ENCODE results near the gene NYAP2. TPM values are rescaled to one million over a fixed set of nuclear protein-coding genes. Genes with fewer than 3 reads are reported as not detected.

Gene NYAP2
- total and polyA plus RNA-seq, 2 of the 4 experiments (the other 2 are of a cell fraction): not detected

DNA sequence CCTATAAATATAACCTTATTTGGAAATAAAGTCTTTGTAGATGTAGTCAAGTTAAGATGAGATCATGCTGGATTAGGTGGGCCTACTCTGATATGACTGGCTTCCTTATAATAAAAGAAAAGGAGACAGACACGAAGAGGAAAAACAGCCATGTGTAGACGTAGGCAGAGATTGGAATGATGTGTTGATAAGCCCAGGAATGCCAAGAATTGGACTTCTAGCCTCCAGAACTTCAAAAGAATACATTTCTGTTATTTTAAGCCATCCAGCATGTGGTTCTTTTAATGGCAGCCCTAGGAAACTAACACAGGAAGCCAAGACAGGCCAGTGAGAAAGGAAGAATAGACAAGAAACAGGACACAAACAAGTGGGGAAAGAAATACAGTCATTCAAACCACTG is 68.6 kb downstream of the NYAP2 start:
- H4K5ac ChIP-seq (ENCODE audit: low read depth, low read length): no peak overlapping the region
- no peak overlapping the region for H4K91ac ChIP-seq (ENCODE audit: insufficient read depth, low read depth, low read length)
- H3K56ac ChIP-seq (ENCODE audit: extremely low read depth, insufficient read depth, low read length): no peak overlapping the region
- WGBS, 2 experiments (ENCODE audit: extremely low coverage in 2 of 2, insufficient read length in 1 of 2): no CpG with 5 or more reads among the region's 2 CpGs
- no peaks in the 10 kb centered on the region for H3K36me3 ChIP-seq (ENCODE audit: control insufficient read depth, insufficient read depth, low read length)
- H3K9me3 ChIP-seq (ENCODE audit: control insufficient read depth, insufficient read depth, low read length): no peaks in the 10 kb centered on the region
- no peak overlapping the region for H2AK9ac ChIP-seq (replicated peaks; ENCODE audit: low read depth, low read length, poor library complexity)
- no peak overlapping the region for H3K27ac ChIP-seq (ENCODE audit: insufficient read depth, low read length)
- no peaks in the 10 kb centered on the region for H3K4me1 ChIP-seq (ENCODE audit: control insufficient read depth, insufficient read depth, low read length)
- no peak overlapping the region for H2BK15ac ChIP-seq (ENCODE audit: low read depth, low read length)
- no peak overlapping the region for H2AK5ac ChIP-seq (ENCODE audit: low read depth, low read length)
- no peak overlapping the region for H2AFZ ChIP-seq (replicated peaks; ENCODE audit: low read length, poor library complexity)
- dilution Hi-C loops (cut with HindIII; ENCODE audit: low sequenced_read_pairs, unreplicated experiment) (no loop called here), in situ Hi-C loops (cut with MboI; ENCODE audit: low sequenced_read_pairs) (no loop called here), intact Hi-C loops (cut with micrococcal nuclease) (no loop called here)
- H3K9me1 ChIP-seq (ENCODE audit: insufficient read depth, low read length): no peaks in the 10 kb centered on the region
- no TSS peak for BruUV-seq (replicated peaks)
- no peak overlapping the region for H4K8ac ChIP-seq (ENCODE audit: low read depth in 2 of 2, low read length in 2 of 2)
- no peak overlapping the region for H3K4ac ChIP-seq (ENCODE audit: low read depth, low read length)
- H2BK20ac ChIP-seq (ENCODE audit: low read depth, low read length): no peak overlapping the region
- no peak overlapping the region for H3K23ac ChIP-seq (ENCODE audit: low read depth, low read length)
- H3K79me1 ChIP-seq (ENCODE audit: low read depth in 1 of 2, low read length in 2 of 2): no peaks in the 10 kb centered on the region
- H3K18ac ChIP-seq (ENCODE audit: low read depth, low read length): no peak overlapping the region
- H3K9ac ChIP-seq (ENCODE audit: low read depth, low read length): no peak overlapping the region
- TF ChIP-seq RCOR1 (IDR thresholded peaks at IDR 0.05; ENCODE audit: insufficient replicate concordance, low read length) (no peak), CTCF (conservative IDR thresholded peaks at IDR 0.05; ENCODE audit: low read depth, low read length) (no peak), MAFK (IDR thresholded peaks at IDR 0.05; ENCODE audit: low read depth, low read length) (no peak), MAZ (IDR thresholded peaks at IDR 0.05; ENCODE audit: borderline replicate concordance, low read depth, low read length) (no peak), BHLHE40 (IDR thresholded peaks at IDR 0.05; ENCODE audit: low read depth, low read length) (no peak), SMC3 (IDR thresholded peaks at IDR 0.05; ENCODE audit: low read depth, low read length) (no peak), USF2 (IDR thresholded peaks at IDR 0.05; ENCODE audit: low read depth, low read length) (no peak), RAD21 (IDR thresholded peaks at IDR 0.05; ENCODE audit: low read length) (no peak), CHD1 (IDR thresholded peaks at IDR 0.05; ENCODE audit: low read depth, low read length) (no peak), MXI1 (IDR thresholded peaks at IDR 0.05; ENCODE audit: borderline replicate concordance, low read depth, low read length) (no peak), FOS (IDR thresholded peaks at IDR 0.05; ENCODE audit: low read depth, low read length) (no peak), POLR2A (IDR thresholded peaks at IDR 0.05; ENCODE audit: low read depth, low read length) (no peak), CEBPB (IDR thresholded peaks at IDR 0.05; ENCODE audit: low read depth, low read length) (no peak), NFE2L2 (IDR thresholded peaks at IDR 0.05; ENCODE audit: low read depth, low read length) (no peak)
- TF ChIP-seq, protein P1, sequence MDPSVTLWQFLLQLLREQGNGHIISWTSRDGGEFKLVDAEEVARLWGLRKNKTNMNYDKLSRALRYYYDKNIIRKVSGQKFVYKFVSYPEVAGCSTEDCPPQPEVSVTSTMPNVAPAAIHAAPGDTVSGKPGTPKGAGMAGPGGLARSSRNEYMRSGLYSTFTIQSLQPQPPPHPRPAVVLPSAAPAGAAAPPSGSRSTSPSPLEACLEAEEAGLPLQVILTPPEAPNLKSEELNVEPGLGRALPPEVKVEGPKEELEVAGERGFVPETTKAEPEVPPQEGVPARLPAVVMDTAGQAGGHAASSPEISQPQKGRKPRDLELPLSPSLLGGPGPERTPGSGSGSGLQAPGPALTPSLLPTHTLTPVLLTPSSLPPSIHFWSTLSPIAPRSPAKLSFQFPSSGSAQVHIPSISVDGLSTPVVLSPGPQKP (IDR thresholded peaks at IDR 0.05; ENCODE audit: borderline replicate concordance, low read depth, low read length): no peak
- no peaks in the 10 kb centered on the region for H3K27me3 ChIP-seq (ENCODE audit: control insufficient read depth, insufficient read depth, low read length)
- no peak overlapping the region for H3K4me2 ChIP-seq (ENCODE audit: low read depth, low read length)
- no peaks in the 10 kb centered on the region for H4K20me1 ChIP-seq (ENCODE audit: insufficient read depth, low read length)
- H2BK5ac ChIP-seq (ENCODE audit: low read depth, low read length, poor library complexity, severe bottlenecking): no peak overlapping the region
- no peak overlapping the region for H2BK120ac ChIP-seq (ENCODE audit: low read depth, low read length)
- H3K14ac ChIP-seq (replicated peaks; ENCODE audit: low read depth, low read length): no peak overlapping the region
- H3K4me3 ChIP-seq (ENCODE audit: insufficient read depth, low read depth, low read length): no peak overlapping the region
- peak; percentile 17; the same call in 1 of the 2 replicates for ATAC-seq (ENCODE audit: low read depth)
- ChIA-PET CTCF (no interaction called here), POLR2A (ENCODE audit: unreplicated experiment) (no interaction called here)
- peak; percentile 4 for DNase-seq
